Adipocyte (in vitro differentiated cells): ENCODE data around the gene HPS1.
A peak's percentile ranks its signal among the peaks of the same experiment; 100 is the strongest.

Experiments used
- DNase-seq: peaks from one replicate; pipeline ENCODE4 v3.0.0-alpha.2; 2015; ENCODE audit warnings: low read depth
- H3K27me3 ChIP-seq: replicated peaks from 2 replicates; pipeline ENCODE4 v1.7.0; 2013; ENCODE audit warnings: mild to moderate bottlenecking, low read length, moderate library complexity; ENCODE audit not compliant: control insufficient read depth, insufficient read depth
- H3K36me3 ChIP-seq: 2 replicates; pipeline ENCODE4 v1.7.0; 2013; ENCODE audit warnings: low read length, mild to moderate bottlenecking, moderate library complexity; ENCODE audit not compliant: control insufficient read depth, insufficient read depth, severe bottlenecking
- H3K4me1 ChIP-seq: 2 replicates; pipeline ENCODE4 v1.7.0; 2013; ENCODE audit warnings: mild to moderate bottlenecking, low read length, moderate library complexity; ENCODE audit not compliant: control insufficient read depth, insufficient read depth
- H3K4me3 ChIP-seq: 2 replicates; pipeline ENCODE4 v1.7.0; 2013; ENCODE audit warnings: mild to moderate bottlenecking, low read length, moderate library complexity
- H3K9ac ChIP-seq: 2 replicates; pipeline ENCODE4 v1.7.0; 2013; ENCODE audit warnings: mild to moderate bottlenecking, low read length, moderate library complexity
- H3K9me3 ChIP-seq: 2 replicates; pipeline ENCODE4 v1.7.0; 2013; ENCODE audit warnings: mild to moderate bottlenecking, low read length, moderate library complexity; ENCODE audit not compliant: control insufficient read depth

The HPS1 gene

GRCh38 chr10:98429320-98430072, 17.2 kb downstream of the HPS1 start:
- peaks cover 79% of the 10 kb centered on the region for H3K36me3 ChIP-seq
- no peak for DNase-seq

GRCh38 chr10:98427011-98427515, 19.7 kb downstream of the HPS1 start:
- no peak overlapping the region for H3K4me3 ChIP-seq
- H3K4me1 ChIP-seq, result no peaks in the 10 kb centered on the region
- peaks cover 3% of the 10 kb centered on the region for H3K9me3 ChIP-seq
- H3K27me3 ChIP-seq, result no peaks in the 10 kb centered on the region
- H3K36me3 ChIP-seq, result peaks cover 78% of the 10 kb centered on the region
- no peak overlapping the region for H3K9ac ChIP-seq
- no peak for DNase-seq

More at GRCh38 chr10:98429320-98430072, 17.2 kb downstream of the HPS1 start:
- Histone ChIP-seq H3K27me3 (no peaks in the 10 kb centered on the region), H3K4me3 (no peak overlapping the region), H3K9ac (no peak overlapping the region), H3K4me1 (no peaks in the 10 kb centered on the region), H3K9me3 (peaks cover 10% of the 10 kb centered on the region)

GRCh38 chr10:98425511-98426352, 21.0 kb downstream of the HPS1 start:
- Histone ChIP-seq H3K36me3 (peaks cover 77% of the 10 kb centered on the region), H3K9me3 (no peaks in the 10 kb centered on the region), H3K9ac (no peak overlapping the region), H3K4me1 (no peaks in the 10 kb centered on the region), H3K27me3 (no peaks in the 10 kb centered on the region), H3K4me3 (no peak overlapping the region)
- peak; percentile 46 for DNase-seq

- H3K36me3 ChIP-seq, result peaks cover 71% of the 10 kb centered on the region
- no peak overlapping the region for H3K4me3 ChIP-seq
- no peaks in the 10 kb centered on the region for H3K27me3 ChIP-seq
- H3K9ac ChIP-seq, result no peak overlapping the region
- DNase-seq, result no peak
- no peaks in the 10 kb centered on the region for H3K9me3 ChIP-seq
- no peaks in the 10 kb centered on the region for H3K4me1 ChIP-seq
These were observed 22.2 kb downstream of the HPS1 start for GRCh38 chr10:98424295-98425254.

GRCh38 chr10:98423691-98424120, 23.0 kb downstream of the HPS1 start:
- no peak for DNase-seq
- H3K27me3 ChIP-seq, result no peaks in the 10 kb centered on the region
- peaks cover 73% of the 10 kb centered on the region for H3K36me3 ChIP-seq
- H3K9ac ChIP-seq, result no peak overlapping the region
- no peaks in the 10 kb centered on the region for H3K4me1 ChIP-seq
- H3K4me3 ChIP-seq, result no peak overlapping the region
- H3K9me3 ChIP-seq, result no peaks in the 10 kb centered on the region

GRCh38 chr10:98422182-98422581, 24.6 kb downstream of the HPS1 start:
- no peaks in the 10 kb centered on the region for H3K9me3 ChIP-seq
- H3K9ac ChIP-seq, result no peak overlapping the region
- no peaks in the 10 kb centered on the region for H3K4me1 ChIP-seq
- no peak for DNase-seq
- H3K27me3 ChIP-seq, result no peaks in the 10 kb centered on the region
- peaks cover 74% of the 10 kb centered on the region for H3K36me3 ChIP-seq
- H3K4me3 ChIP-seq, result no peak overlapping the region

- no peak for DNase-seq
- Histone ChIP-seq H3K4me3 (no peak overlapping the region), H3K9me3 (no peaks in the 10 kb centered on the region), H3K9ac (no peak overlapping the region), H3K36me3 (peaks cover 71% of the 10 kb centered on the region), H3K4me1 (no peaks in the 10 kb centered on the region), H3K27me3 (no peaks in the 10 kb centered on the region)
These were observed 25.9 kb downstream of the HPS1 start for GRCh38 chr10:98420786-98421185.

- H3K4me1 ChIP-seq, result peaks cover 11% of the 10 kb centered on the region
- DNase-seq, result no peak
These were observed 27.1 kb downstream of the HPS1 start for GRCh38 chr10:98419469-98420261.

GRCh38 chr10:98418665-98419468, 27.9 kb downstream of the HPS1 start:
- Histone ChIP-seq H3K27me3 (no peaks in the 10 kb centered on the region), H3K9ac (no peak overlapping the region), H3K36me3 (peaks cover 67% of the 10 kb centered on the region), H3K4me1 (peaks cover 19% of the 10 kb centered on the region), H3K9me3 (no peaks in the 10 kb centered on the region), H3K4me3 (no peak overlapping the region)
- no peak for DNase-seq

More at GRCh38 chr10:98419469-98420261, 27.1 kb downstream of the HPS1 start:
- Histone ChIP-seq H3K27me3 (no peaks in the 10 kb centered on the region), H3K9ac (no peak overlapping the region), H3K4me3 (no peak overlapping the region), H3K36me3 (peaks cover 71% of the 10 kb centered on the region), H3K9me3 (no peaks in the 10 kb centered on the region)
